Glomerular visceral epithelial cell (primary cell): ENCODE data around the gene DNAH10.
"Not testable (repeated sequence)": the region's sequence is repeated elsewhere in the genome, so short reads cannot be mapped to it uniquely, and the experiment has no call there.

Experiments used
- DNase-seq: peaks from one replicate; pipeline ENCODE4 v3.0.0-alpha.2; 2016; ENCODE audit errors: extremely low spot score

The DNAH10 gene

GRCh38 chr12:123946516-123947505 is 184.7 kb downstream of the DNAH10 start:
- DNase-seq = not testable (repeated sequence)

GRCh38 chr12:123947531-123947930 is 185.4 kb downstream of the DNAH10 start:
- DNase-seq = not testable (repeated sequence)

GRCh38 chr12:123948401-123948795 is 186.3 kb downstream of the DNAH10 start:
- no peak for DNase-seq

GRCh38 chr12:123948796-123949769 is 187.0 kb downstream of the DNAH10 start:
- DNase-seq = no peak

- DNase-seq = no peak
These were observed 187.7 kb downstream of the DNAH10 start for GRCh38 chr12:123949770-123950165.

- no peak for DNase-seq
These were observed 188.6 kb downstream of the DNAH10 start for GRCh38 chr12:123950476-123951349.

- DNase-seq = no peak
These were observed 189.4 kb downstream of the DNAH10 start for GRCh38 chr12:123951467-123951866.

- DNase-seq = no peak
These were observed 189.9 kb downstream of the DNAH10 start for GRCh38 chr12:123952037-123952436.

GRCh38 chr12:123954647-123955350 is 192.7 kb downstream of the DNAH10 start:
- DNase-seq = no peak

GRCh38 chr12:123956249-123956648 is 194.1 kb downstream of the DNAH10 start:
- DNase-seq = no peak

- DNase-seq = no peak
These were observed 195.1 kb downstream of the DNAH10 start for GRCh38 chr12:123957196-123957595.

- no peak for DNase-seq
These were observed 196.4 kb downstream of the DNAH10 start for GRCh38 chr12:123958462-123958861.

GRCh38 chr12:123958876-123959275 is 196.8 kb downstream of the DNAH10 start:
- no peak for DNase-seq

- no peak for DNase-seq
These were observed 198.1 kb downstream of the DNAH10 start for GRCh38 chr12:123960029-123960735.

GRCh38 chr12:123960856-123961255 is 198.8 kb downstream of the DNAH10 start:
- no peak for DNase-seq

GRCh38 chr12:123961585-123962345 is 199.7 kb downstream of the DNAH10 start:
- no peak for DNase-seq

- DNase-seq = no peak
These were observed 200.4 kb downstream of the DNAH10 start for GRCh38 chr12:123962513-123962912.

GRCh38 chr12:123963821-123964220 is 201.7 kb downstream of the DNAH10 start:
- DNase-seq = no peak

- DNase-seq = no peak
These were observed 203.3 kb downstream of the DNAH10 start for GRCh38 chr12:123965382-123965781.
